ENCODE measurements around the gene TRIM2. TPM values are rescaled to one million over a fixed set of nuclear protein-coding genes. Genes with fewer than 3 reads are reported as not detected.

Gene TRIM2
- total RNA-seq, 5 donors from 2014 or later (not counting 1 experiment from before 2014, with no cell fraction given): 3.5 to 8.4 (median 4.4) TPM

Other genes with a start within 250 kb of the TRIM2 start
- 1 to 10 TPM in 1 of 5 donors, under 1 TPM in 2, not detected in 2; 0.53 to 1.1 (median 0.70) TPM for gene MND1, start 140.2 kb downstream of the TRIM2 start, total RNA-seq